ENCODE data around the gene LRFN3.
"Not testable (repeated sequence)": the region's sequence is repeated elsewhere in the genome, so short reads cannot be mapped to it uniquely, and the experiment has no call there.

Gene LRFN3

GRCh38 chr19:35939307-35940077 is 3.3 kb downstream of the LRFN3 start:
- no peak for DNase-seq

- no peak for DNase-seq
These were observed 4.1 kb downstream of the LRFN3 start for GRCh38 chr19:35940078-35940775.

GRCh38 chr19:35940839-35941238 is 4.7 kb downstream of the LRFN3 start:
- no peak for DNase-seq

- DNase-seq = no peak
These were observed 6.1 kb downstream of the LRFN3 start for GRCh38 chr19:35942235-35942634.

- no peak for DNase-seq
These were observed 7.4 kb downstream of the LRFN3 start for GRCh38 chr19:35943321-35944301.

- no peak for DNase-seq
These were observed 8.4 kb downstream of the LRFN3 start for GRCh38 chr19:35944556-35944955.

- DNase-seq = no peak
These were observed 9.1 kb downstream of the LRFN3 start for GRCh38 chr19:35945121-35945790.

GRCh38 chr19:35946203-35946602 is 10.0 kb downstream of the LRFN3 start:
- DNase-seq = no peak

- DNase-seq = no peak
These were observed 13.0 kb downstream of the LRFN3 start for GRCh38 chr19:35949131-35949530.

GRCh38 chr19:35955881-35956634 is 19.9 kb downstream of the LRFN3 start:
- DNase-seq = no peak

- not testable (repeated sequence) for DNase-seq
These were observed 21.2 kb downstream of the LRFN3 start for GRCh38 chr19:35957411-35957810.

- DNase-seq = no peak
These were observed 22.5 kb downstream of the LRFN3 start for GRCh38 chr19:35958660-35959039.

- peak in 2 of 3 experiments; percentile 10 to 14 for DNase-seq
These were observed 23.1 kb downstream of the LRFN3 start for GRCh38 chr19:35959040-35959967.

GRCh38 chr19:35959968-35960320 is 23.8 kb downstream of the LRFN3 start:
- no peak for DNase-seq

- no peak for DNase-seq
These were observed 24.3 kb downstream of the LRFN3 start for GRCh38 chr19:35960432-35960972.

- DNase-seq = no peak
These were observed 27.3 kb downstream of the LRFN3 start for GRCh38 chr19:35963514-35963913.

- no peak for DNase-seq
These were observed 30.6 kb downstream of the LRFN3 start for GRCh38 chr19:35966771-35967170.

- DNase-seq = no peak
These were observed 37.3 kb downstream of the LRFN3 start for GRCh38 chr19:35973487-35973886.

GRCh38 chr19:35975608-35976214 is 39.5 kb downstream of the LRFN3 start:
- no peak for DNase-seq

Measured in NCI-H1417 (cell line).